NCI-H1436 (cell line): Measurements from ENCODE around the gene TP73.

Experiments
- DNase-seq: peaks from one replicate; lab custom pipeline; 2025; lab: John Stamatoyannopoulos, UW

TP73 gene

DNA sequence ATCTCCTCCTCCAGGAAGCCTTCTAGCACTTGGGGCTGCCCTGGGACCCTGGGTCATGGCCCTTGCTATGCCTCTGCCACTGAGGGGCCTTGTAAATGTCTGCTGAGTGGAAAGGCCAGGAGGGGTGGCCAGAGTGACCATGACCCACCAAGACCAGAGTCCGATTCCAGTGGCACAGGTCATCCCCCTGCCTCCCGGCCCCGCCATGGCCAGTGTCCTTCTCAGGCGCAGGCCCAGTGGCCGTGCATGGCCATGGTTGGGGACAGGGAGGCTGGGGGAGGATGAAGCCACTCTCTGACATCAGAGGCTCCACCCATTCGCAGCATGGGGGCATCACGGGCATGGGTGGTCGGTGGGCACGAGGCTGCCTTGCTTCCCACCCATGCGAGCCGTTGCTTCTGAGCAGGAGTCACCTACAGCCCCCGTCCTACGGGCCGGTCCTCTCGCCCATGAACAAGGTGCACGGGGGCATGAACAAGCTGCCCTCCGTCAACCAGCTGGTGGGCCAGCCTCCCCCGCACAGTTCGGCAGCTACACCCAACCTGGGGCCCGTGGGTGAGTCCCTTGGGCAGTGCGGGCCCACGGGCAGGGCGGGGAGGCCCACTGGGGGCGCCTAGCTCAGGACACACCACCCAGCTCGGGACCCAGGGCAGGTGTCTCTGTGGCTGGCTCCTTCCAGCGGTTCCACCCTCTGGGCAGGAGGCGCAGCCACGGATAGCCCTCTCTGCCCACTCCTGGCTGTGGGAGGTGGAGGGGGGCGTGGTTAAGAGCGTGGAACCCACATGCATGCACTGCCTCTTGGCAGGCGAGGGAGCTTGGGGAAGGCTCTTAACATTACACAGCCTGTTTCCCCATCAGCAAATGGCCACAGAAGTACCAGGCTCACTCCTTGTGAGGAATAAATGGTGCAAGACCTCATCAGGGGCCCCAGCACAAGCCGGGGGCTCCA is 77.6 kb downstream of the TP73 start:
- DNase-seq, result no peak

DNA sequence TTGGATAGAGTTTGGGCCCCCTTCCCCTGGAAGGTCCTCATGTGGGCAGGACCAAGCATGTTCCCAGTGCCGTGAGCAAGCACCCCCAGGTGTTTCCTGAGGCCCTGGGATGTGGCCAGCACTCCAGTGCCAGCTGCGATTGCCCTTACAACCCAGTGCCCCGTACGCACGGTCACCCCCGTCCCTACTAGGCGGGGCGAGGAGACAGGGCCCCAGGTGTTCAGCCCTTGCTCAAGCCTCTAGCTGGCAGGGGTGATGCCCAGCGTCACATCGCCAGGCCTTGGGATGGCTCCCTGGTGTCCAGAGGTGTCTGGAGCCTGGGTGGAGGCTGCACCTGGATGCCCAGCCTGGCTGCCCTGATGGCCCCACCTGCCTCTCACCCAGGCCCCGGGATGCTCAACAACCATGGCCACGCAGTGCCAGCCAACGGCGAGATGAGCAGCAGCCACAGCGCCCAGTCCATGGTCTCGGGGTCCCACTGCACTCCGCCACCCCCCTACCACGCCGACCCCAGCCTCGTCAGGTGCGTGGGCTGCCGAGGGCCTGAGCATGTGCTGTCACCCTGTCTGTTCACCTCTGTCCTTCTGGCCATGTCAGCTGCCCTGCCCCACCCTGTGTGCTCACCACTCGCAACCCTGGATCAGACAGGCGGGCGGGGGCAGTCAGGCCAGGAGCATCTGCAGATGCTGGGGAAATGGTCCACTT is 78.4 kb downstream of the TP73 start:
- no peak for DNase-seq

DNA sequence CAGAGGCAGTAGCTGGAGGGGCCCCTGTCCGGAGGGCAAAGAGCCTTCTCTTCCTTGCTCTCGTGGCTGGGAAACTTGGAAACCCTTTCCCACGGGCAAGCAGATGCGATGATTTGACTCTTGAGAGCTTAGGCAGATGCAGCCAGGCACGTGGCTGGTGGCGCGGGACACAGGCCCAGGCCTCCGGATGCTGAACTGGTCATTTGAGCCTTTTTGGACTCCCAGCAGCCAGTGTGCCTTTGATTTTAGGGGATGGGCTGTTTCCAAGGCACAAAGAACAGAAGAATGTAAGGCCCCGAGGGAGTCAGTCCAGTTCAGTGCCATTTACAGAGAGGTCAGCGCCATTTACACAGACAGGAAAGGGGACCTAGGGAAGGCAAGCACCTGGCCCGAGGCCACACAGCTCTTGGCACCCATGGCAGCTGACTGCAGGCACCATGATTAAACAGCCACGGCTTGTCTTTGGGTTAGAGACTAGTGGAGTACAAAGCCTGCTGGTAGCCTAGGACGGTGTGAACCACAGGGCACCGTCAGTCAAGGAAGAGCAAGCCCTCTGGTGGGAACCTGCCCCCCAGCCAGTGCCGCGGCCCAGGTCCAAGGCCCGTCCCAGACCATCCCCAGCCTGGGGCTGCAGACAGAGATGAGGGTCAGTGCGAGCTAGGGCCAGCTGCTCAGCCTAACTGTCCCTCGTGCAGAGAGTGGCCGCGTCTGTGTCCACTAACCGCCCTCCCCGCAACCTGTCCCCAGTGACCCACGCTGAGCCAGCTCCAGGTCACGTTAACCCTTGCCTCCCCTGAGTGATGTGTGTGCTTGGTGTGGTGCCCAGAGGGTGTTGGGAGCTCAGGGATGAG is 79.5 kb downstream of the TP73 start:
- no peak for DNase-seq

DNA sequence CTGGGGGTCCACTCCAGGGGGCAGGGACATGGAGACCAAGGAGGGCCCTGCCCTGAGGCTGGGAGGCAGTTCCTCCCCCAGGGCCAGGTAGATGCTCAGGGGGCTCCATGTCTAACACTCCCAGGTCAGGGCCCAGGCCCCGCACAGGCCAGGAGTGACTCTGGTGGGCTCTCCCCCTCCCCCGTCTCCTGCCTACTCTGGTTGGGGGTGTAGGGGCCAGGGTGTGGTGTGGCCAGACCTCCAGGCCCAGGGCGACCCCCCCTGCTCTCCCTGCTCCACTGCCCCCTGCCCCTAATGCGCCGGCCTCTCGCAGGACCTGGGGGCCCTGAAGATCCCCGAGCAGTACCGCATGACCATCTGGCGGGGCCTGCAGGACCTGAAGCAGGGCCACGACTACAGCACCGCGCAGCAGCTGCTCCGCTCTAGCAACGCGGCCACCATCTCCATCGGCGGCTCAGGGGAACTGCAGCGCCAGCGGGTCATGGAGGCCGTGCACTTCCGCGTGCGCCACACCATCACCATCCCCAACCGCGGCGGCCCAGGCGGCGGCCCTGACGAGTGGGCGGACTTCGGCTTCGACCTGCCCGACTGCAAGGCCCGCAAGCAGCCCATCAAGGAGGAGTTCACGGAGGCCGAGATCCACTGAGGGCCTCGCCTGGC is 80.2 kb downstream of the TP73 start:
- no peak for DNase-seq

DNA sequence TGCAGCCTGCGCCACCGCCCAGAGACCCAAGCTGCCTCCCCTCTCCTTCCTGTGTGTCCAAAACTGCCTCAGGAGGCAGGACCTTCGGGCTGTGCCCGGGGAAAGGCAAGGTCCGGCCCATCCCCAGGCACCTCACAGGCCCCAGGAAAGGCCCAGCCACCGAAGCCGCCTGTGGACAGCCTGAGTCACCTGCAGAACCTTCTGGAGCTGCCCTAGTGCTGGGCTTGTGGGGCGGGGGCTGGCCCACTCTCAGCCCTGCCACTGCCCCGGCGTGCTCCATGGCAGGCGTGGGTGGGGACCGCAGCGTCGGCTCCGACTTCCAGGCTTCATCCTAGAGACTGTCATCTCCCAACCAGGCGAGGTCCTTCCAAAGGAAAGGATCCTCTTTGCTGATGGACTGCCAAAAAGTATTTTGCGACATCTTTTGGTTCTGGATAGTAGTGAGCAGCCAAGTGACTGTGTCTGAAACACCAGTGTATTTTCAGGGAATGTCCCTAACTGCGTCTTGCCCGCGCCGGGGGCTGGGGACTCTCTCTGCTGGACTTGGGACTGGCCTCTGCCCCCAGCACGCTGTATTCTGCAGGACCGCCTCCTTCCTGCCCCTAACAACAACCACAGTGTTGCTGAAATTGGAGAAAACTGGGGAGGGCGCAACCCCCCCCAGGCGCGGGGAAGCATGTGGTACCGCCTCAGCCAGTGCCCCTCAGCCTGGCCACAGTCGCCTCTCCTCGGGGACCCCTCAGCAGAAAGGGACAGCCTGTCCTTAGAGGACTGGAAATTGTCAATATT is 81.0 kb downstream of the TP73 start:
- no peak for DNase-seq

DNA sequence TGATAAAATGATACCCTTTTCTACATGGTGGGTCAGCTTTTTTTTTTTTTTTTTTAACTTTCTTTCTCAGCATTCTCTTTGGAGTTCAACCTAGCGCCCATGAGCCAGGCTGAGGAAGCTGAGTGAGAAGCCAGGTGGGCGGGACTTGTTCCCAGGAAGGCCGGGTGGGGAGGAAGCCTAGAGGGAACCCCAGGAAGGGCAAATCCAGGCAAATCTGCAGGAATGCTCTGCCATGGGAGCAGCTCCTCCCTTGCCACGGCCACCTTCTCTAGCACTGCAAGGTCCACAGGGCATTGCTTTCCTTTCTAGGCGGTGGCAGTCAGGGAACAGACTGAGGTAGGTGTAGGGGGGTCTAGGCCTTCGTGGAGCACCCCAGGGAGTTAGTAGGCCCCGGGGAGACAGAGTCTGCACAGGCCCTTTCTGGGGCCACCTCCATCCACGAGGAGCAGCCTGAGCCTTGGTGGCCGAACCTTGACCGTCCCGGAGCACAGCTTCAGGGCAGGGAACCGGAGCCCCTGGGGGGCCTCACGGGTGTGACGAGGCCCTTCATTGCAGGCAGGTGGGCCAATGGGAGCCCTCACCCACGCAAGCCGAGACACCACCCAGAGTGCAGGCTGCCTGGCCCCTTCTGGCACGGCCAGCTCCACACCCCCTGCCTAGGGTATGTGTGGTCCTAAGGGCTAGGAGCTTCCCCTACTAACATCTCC is 81.7 kb downstream of the TP73 start:
- DNase-seq, result no peak

DNA sequence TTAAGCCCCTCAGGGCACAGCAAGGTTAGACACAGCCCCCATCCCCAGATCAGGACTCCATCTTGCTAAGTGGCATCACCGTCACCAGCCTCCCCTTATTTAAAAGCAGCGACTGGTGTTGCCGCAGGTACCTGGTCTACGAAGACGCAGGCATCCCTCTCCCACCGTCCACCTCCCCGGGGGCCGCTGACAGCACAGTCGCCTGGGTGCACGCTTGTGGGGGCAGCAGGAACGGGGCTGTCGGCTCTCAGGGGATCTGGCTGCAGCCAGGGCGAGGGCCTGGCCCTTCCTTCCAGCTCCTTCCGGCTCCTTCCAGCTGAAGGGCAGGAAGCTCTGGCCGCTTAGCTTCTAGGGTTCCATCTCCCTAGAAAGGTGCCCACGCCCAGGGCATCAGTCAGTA is 82.3 kb downstream of the TP73 start:
- DNase-seq, result no peak

DNA sequence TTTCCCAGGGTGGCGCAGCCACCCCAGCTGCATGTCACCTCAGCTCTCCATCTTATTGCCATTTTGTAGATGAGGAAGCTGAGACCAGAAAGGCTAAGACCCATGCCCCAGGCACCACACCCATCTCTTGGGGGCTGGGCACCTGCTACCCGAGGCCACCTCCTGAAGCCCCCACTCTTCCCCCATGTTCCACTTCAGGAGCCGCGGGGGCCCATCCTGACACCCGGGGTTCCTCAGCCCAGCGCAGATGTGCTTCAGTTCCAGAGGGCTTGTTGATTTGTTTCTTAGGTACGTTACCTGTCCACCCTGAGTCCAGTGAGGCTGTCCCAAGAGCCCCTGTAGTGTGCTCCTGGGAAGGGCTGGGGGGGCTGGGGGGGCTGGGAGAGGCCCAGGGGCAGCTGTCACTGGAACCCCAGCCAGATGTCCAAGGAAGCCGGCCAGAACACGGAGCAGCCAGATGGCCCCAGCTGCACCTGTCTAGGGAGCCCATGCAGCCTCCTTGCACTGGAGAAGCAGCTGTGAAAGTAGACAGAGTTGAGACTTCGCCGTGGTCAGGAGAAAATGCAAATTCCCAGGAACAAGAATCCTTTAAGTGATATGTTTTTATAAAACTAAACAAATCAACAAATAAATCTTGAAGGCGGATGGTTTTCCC is 82.8 kb downstream of the TP73 start:
- DNase-seq, result no peak

DNA sequence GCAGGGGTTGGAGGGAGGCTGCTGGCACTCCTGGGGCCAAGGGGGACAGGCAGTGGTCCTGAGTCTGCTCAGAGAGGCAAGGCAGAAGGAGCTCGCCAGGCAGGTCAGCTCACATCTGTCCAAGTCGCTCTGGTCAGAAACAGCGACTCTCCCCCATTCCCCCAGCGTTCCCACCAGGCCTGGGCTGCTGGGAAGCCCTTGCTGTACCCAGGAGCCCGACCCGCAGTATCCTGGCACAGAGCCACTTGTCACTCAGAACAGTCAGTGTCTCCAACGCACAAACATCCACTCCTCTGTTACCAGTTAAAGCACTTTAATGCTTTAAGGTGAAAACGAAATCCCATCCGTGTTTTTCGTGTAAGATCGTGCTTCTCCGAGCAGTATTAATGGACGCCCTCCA is 83.4 kb downstream of the TP73 start:
- DNase-seq, result no peak

DNA sequence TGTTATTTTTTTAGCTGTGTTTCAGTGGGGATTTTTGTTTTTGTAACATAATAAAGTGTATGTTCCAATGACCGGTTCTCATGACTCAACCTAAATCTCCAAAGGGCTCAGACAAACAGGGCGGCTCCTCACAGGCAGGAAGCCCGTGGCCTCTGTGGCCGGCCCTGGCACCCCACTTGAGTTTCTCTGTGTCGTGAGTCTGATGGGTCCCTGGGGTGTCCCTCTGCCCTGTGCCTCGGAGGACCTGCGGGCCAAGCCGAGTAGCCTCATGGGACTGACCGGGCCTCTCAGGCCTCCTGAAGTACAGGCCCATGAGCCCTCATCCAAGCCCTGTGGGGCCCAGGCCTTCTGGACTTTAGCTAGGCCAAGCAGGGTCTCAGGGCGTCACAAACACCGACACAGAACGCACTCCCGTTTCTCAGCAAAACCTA is 83.8 kb downstream of the TP73 start:
- no peak for DNase-seq

DNA sequence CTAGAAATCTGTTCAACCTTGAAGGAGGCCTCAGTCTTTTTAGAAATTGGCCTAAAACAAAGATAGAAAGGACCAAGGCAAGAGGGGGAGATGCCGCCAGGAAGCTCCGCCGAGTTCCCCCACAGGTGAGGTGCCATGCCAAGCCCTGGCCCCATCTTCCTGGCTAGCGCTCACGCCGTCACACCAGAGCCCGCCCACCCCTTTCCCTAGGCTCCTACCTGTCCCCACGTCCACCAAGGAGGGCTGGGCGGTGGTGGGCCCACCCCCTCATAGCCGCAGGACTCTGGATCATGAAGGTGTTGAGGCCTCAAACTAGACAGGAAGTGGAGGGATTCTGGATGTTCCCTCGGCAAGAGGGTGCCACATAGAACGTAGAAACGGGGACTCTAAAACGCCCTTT is 84.4 kb downstream of the TP73 start:
- DNase-seq, result no peak

DNA sequence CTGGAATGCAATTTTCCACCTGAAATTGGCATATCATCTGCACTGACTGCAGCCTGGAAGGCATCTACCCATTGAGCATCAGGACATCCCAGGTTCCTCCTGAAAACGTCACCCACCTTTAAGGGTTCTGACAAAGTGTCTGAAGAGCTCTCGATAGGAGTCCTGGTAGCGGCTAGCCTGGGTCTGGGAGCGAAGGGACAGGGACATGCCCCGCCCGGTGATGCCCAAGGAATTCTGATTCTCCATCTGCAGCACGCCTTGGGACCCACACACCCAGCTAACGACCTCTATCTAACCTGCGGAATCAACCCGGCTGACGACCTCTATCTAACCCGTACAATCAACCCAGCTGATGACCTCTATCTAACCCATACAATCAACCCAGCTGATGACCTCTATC is 86.6 kb downstream of the TP73 start:
- no peak for DNase-seq

DNA sequence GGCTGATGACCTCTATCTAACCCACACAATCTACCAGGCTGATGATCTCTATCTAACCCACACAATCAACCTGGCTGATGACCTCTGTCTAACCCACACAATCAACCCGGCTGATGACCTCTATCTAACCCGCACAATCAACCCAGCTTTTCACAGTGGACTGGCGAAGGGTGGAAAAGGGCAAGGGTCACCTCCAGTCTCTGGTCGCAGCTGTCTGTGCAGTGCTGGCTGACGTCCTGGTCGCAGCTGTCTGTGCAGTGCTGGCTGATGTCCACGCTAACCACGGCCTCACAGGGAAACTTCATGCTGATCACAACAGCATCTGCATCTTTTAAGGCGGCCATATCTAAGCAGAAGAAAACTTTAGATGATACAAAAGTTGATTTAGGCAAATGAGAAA is 87.7 kb downstream of the TP73 start:
- DNase-seq, result no peak

DNA sequence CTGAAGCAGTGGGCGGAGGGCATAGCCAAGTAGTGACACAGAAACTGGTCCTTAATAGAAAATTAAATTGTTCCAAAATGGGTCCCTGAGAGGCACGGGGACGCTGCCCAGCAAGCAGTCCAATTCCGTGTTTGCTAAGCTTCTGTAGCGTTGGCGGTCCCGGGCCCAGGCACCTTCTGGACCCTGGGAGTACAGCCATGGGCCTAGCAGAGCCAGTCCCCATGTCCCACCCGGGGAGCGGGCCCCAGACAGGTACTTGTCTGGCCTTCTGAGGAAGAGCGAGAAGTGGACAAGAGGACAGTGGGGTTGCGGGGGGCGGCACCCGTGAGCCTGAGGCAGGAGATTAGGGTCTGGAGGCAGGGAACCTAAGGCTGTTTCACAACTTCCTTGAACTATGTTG is 88.4 kb downstream of the TP73 start:
- no peak for DNase-seq

DNA sequence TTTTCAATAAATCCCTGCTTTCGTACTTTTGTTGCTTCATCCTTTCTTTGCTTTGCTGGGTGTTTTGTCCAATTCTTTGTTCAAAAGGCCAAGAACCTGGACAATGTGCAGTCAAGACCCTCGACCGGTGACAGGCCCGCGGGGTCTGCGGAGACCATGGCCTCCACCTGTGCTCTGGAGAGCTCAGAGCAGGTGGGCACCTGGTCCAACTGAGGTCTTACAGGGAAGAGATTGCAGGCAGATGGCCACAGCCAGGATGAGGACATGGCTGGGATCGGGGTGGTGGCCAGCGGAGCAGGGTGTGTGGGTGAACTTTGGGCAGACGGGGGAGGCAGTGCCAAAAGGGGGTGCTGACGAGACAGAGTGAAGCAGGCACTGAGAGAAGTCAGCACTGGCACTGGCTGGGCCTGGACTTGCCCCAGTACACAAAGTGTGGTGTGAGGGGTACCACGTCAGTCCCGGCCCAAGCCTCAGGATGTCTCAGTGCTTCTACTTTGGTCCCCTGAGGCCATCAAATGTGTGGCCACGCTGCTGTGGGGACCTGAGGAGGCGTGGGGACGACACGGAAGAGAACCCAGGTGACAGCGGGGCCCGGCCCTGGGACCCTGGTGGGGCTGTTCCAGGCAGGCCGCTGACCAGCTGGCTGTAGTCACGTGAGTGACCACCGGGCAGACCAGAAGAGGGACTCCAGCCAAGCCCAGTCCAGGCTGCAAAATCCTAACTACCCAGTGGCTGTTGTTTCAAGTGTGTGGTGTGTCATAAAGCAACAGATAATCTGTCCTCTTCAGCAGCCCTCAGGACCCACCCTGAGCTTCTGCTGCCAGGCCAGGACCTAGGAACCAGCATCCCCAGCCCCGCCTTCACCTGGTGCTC is 89.5 kb downstream of the TP73 start:
- no peak for DNase-seq

DNA sequence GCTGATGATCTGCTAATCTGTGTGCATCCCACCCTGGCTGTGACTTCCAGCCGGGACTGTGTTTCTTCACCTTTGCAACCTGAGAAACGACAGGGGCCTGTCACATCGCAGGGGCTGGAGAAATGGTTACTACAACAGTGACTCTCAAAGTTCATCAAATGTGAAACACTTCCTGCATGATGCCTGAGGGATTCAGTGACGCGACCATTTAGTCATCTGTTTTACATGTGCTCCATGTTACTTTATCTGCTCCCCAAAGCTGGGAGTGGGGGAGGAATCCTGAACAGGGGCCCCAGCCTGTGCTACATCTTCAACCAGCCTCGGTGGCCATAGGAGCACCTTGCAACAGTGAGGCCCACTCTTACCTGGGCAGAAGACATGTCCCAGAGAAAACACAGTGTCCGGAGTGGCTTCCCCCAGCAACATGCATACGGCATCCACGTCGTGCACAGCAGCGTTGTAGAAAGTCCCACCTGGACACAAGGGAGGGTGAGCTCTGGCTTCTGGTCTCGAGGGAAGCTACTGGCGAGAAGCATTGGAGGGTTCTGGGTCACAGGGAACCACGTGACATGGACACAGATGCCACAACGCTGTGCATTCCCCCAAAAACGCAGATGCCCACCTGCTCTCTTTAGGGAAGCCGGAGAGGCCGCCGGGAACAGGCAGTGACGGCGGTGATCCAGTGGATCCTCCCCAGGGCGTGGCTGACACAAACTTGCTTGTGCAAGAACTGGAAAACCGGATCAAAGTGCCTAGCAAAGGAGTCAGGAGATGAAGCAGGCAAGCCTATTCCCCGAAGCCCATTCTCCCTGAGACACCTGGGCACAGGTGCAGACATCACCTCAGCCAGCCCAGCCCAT is 90.4 kb downstream of the TP73 start:
- no peak for DNase-seq

DNA sequence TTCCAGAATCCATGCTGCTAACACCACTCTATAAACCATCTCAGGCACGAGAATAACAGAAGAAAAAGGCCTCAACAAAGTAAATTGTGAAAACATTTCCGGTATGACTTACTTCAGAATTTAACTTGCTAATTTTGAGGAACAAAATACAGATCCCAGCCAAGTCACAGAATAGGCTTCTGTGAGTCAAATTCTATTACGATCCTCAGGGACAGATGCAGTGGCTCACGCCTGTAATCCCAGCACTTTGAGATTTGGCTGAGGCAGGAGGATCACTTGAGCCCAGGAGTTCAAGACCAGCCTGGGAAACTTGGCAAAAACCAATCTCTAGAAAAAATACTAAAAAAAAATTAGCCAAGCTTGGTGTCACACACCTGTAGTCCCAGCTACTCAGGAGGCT is 91.1 kb downstream of the TP73 start:
- no peak for DNase-seq

DNA sequence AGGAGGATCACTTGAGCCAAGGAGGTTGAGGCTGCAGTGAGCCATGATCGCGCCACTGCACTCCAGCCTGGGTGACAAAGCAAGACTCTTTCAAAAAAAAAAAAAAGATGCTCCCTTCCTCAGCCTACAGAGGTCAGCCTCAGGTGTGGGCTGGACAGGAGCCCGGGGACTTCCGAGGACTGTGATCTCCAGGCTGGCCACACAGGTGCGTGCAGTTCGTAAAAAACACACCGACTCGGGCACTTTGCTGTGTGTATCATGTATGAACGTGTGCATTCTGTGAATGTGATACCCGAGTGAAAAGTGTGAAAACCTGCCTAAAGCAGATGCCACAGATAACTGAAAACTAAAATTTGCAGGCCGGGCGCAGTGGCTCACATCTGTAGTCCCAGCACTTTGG is 91.5 kb downstream of the TP73 start:
- no peak for DNase-seq
